ENCODE data around the gene CFAP92.
"Not testable (repeated sequence)": the region's sequence is repeated elsewhere in the genome, so short reads cannot be mapped to it uniquely, and the experiment has no call there.

Gene CFAP92

DNA sequence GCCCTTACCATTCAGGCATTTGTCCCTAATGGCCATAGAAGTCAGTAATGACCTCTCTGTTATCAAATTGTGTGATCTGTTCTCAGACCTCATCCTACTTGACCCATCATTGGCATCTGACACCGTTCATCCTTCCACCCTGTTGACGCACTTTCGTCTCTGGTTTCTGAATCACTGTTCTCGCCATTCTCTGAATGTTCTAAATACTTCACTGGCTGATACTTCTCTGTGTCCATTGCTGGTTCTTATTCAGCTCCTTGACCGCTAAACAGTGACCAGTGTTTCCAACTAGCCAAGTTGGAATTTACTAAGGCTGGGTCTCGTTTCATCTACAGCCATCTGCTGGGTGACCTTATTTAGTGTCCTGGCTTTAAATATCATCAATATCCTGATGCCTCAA lies 112.3 kb downstream of the CFAP92 start:
- Histone ChIP-seq H3K36me3 (ENCODE audit: control insufficient read depth, insufficient read depth, low read length) (peaks cover 4% of the 10 kb centered on the region), H3K4me1 (ENCODE audit: control insufficient read depth, insufficient read depth, low read length, poor library complexity, severe bottlenecking) (peaks cover 13% of the 10 kb centered on the region), H3K27me3 (replicated peaks; ENCODE audit: control insufficient read depth, insufficient read depth, low read length, poor library complexity, severe bottlenecking) (no peaks in the 10 kb centered on the region), H3K9me3 (ENCODE audit: control insufficient read depth, low read length) (no peaks in the 10 kb centered on the region), H3K27ac (ENCODE audit: insufficient read depth, low read length, poor library complexity, severe bottlenecking) (no peak overlapping the region), H3K4me3 (ENCODE audit: insufficient read depth, low read depth, low read length, poor library complexity, severe bottlenecking) (no peak overlapping the region)
- no peak for DNase-seq

DNA sequence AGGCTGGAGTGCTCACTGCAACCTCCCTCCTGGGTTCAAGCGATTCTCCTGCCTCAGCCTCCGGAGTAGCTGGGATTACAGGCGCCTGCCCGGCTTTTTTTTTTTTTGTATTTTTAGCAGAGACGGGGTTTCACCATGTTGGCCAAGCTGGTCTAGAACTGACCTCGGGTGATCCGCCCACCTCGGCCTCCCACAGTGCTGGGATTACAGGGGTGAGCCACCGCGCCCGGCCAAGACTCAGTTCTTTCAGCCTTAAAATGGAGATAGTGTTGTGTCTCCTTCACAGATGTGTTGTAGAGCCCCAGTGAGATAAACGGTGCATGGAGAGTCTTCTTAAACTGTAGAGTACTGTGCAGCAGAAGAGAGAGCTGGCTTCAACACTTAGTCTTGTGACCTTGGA lies 113.4 kb downstream of the CFAP92 start:
- H3K4me3 ChIP-seq (ENCODE audit: insufficient read depth, low read depth, low read length, poor library complexity, severe bottlenecking); DNase-seq; H3K27me3 ChIP-seq (replicated peaks; ENCODE audit: control insufficient read depth, insufficient read depth, low read length, poor library complexity, severe bottlenecking); H3K9me3 ChIP-seq (ENCODE audit: control insufficient read depth, low read length); H3K36me3 ChIP-seq (ENCODE audit: control insufficient read depth, insufficient read depth, low read length): not testable (repeated sequence)
- H3K27ac ChIP-seq (ENCODE audit: insufficient read depth, low read length, poor library complexity, severe bottlenecking), result peak overlapping the region; percentile 96
- H3K4me1 ChIP-seq (ENCODE audit: control insufficient read depth, insufficient read depth, low read length, poor library complexity, severe bottlenecking), result peaks cover 18% of the 10 kb centered on the region

DNA sequence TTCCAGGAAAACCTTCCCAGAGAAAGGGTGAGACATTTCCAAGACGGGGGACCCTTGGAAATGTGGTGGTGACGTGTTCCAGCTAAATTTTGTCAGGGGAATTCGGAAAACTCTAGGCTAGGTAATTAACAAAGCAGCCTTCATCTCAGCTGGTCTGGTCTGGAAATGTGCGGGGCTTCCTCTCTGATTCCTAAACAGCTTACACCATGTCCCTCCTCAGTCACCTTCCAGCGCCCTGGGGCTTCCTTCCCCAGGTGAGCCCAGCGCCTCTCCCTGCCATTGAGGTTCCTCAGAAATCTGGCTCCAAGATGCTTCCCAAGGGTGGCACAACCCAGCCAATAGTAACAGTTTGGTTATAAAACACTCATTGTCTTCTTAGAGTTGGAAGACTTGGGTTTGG lies 113.9 kb downstream of the CFAP92 start:
- peak overlapping the region; percentile 77 for H3K4me3 ChIP-seq (ENCODE audit: insufficient read depth, low read depth, low read length, poor library complexity, severe bottlenecking)
- H3K9me3 ChIP-seq (ENCODE audit: control insufficient read depth, low read length), result no peaks in the 10 kb centered on the region
- peak overlapping the region; percentile 96 for H3K27ac ChIP-seq (ENCODE audit: insufficient read depth, low read length, poor library complexity, severe bottlenecking)
- H3K4me1 ChIP-seq (ENCODE audit: control insufficient read depth, insufficient read depth, low read length, poor library complexity, severe bottlenecking), result peaks cover 22% of the 10 kb centered on the region
- no peak for DNase-seq
- no peaks in the 10 kb centered on the region for H3K36me3 ChIP-seq (ENCODE audit: control insufficient read depth, insufficient read depth, low read length)
- H3K27me3 ChIP-seq (replicated peaks; ENCODE audit: control insufficient read depth, insufficient read depth, low read length, poor library complexity, severe bottlenecking), result no peaks in the 10 kb centered on the region

DNA sequence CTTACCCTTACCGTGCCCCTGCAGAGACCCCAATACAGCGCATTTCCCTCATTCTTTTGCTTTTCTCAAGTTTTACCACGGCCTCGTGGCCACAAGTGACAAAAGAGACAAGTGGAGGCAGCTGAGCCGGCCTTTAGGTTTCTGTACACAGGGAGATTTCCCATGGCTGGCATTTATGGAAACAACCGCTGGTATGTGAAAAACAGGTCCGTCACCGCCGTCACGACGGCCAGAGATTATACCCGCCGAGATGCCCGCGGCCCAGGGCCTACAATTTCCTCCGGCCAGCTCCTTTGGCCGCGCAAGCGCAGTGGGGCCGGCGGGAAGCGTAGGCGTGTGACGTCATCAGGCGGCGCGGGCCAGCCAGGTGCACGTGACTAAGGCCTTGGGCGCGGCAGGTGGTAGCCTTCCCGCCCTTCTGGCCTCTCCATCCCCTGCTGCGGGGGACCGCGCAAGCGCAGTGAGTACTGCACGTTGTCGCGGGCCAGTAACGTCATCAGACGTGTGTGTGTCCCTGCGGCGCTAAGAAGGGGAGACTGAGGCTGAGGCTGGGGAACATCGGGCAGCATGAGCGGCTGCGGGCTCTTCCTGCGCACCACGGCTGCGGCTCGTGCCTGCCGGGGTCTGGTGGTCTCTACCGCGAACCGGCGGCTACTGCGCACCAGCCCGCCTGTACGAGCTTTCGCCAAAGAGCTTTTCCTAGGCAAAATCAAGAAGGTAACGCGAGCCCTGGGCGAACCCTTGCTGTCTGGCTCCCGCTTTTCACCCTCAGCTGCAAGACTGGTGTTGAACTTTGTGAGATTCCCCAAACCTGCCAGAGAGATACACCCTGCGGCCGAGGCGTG lies 114.5 kb downstream of the CFAP92 start, which contains the start of gene ACAD9:
TSS of gene ACAD9 (plus strand) at position 496 of the 845 bp plus-strand sequence. CDS start at position 568, 72 bp downstream.
- Histone ChIP-seq H3K4me3 (ENCODE audit: insufficient read depth, low read depth, low read length, poor library complexity, severe bottlenecking) (peak within 1 kb of the TSS; percentile 77), H3K27ac (ENCODE audit: insufficient read depth, low read length, poor library complexity, severe bottlenecking) (peak within 1 kb of the TSS; percentile 96), H3K9me3 (ENCODE audit: control insufficient read depth, low read length) (no peaks in the 10 kb centered on the region), H3K27me3 (replicated peaks; ENCODE audit: control insufficient read depth, insufficient read depth, low read length, poor library complexity, severe bottlenecking) (no peaks in the 10 kb centered on the region), H3K4me1 (ENCODE audit: control insufficient read depth, insufficient read depth, low read length, poor library complexity, severe bottlenecking) (peaks cover 22% of the 10 kb centered on the region), H3K36me3 (ENCODE audit: control insufficient read depth, insufficient read depth, low read length) (no peaks in the 10 kb centered on the region)
- peak; percentile 93 to 96 (median 96) for DNase-seq

DNA sequence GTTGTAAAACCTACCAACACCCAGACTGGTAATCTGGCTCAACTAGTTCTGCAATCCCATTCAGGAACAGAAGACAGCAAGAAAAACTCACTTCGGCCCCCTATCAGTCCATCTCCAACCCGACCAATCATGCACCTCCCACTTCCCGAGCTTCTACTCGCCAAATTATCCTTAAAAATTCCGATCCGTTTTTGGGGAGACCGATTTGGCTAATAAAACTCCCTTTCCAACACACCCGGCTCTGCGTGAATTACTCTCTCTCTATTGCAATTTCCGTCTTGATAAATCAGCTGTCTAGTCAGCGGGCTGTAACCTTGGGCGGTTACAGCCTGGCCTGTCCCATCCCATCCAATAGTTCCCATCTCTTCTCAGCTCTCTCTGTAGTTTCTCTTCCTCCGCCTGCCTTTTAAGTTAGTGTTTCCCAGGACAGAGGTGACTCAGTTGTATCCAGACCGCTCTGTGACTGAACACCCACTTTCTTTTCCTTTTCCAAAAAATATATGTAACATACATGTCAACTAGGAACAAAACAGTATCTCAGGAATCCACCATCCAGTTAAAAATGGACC lies 115.2 kb downstream of the CFAP92 start:
- DNase-seq, result peak in 1 of 3 donors; percentile 9
- H3K4me1 ChIP-seq (ENCODE audit: control insufficient read depth, insufficient read depth, low read length, poor library complexity, severe bottlenecking), result peaks cover 22% of the 10 kb centered on the region
- H3K9me3 ChIP-seq (ENCODE audit: control insufficient read depth, low read length), result no peaks in the 10 kb centered on the region

DNA sequence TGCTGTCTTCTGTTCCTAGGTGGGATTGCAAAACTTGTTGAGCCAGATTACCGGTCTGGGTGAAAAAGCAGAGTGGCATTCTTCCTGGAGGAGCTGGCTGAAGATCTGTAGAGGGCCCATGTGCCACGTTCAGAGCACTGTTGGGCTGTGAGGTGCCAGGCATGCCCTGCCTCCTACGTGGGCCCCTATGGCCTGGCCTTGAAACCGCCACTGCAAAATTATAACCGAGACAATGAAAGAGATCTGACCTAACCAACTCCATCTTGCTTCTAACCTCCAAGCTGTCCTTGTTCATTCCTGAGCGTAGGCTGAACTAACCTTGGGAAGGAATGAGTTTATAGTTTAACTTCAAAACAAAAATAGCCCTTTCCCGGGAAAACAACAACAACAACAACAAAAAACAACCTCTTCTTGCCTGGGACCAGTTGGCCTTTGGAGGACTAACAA lies 115.8 kb downstream of the CFAP92 start:
- H3K9me3 ChIP-seq (ENCODE audit: control insufficient read depth, low read length), result no peaks in the 10 kb centered on the region
- no peaks in the 10 kb centered on the region for H3K27me3 ChIP-seq (replicated peaks; ENCODE audit: control insufficient read depth, insufficient read depth, low read length, poor library complexity, severe bottlenecking)
- peak overlapping the region; percentile 77 for H3K4me3 ChIP-seq (ENCODE audit: insufficient read depth, low read depth, low read length, poor library complexity, severe bottlenecking)
- H3K27ac ChIP-seq (ENCODE audit: insufficient read depth, low read length, poor library complexity, severe bottlenecking), result peak overlapping the region; percentile 96
- no peak for DNase-seq
- H3K36me3 ChIP-seq (ENCODE audit: control insufficient read depth, insufficient read depth, low read length), result no peaks in the 10 kb centered on the region
- peaks cover 22% of the 10 kb centered on the region for H3K4me1 ChIP-seq (ENCODE audit: control insufficient read depth, insufficient read depth, low read length, poor library complexity, severe bottlenecking)

More for the DNA sequence above, 115.2 kb downstream of the CFAP92 start:
- Histone ChIP-seq H3K4me3 (ENCODE audit: insufficient read depth, low read depth, low read length, poor library complexity, severe bottlenecking) (peak overlapping the region; percentile 77), H3K27me3 (replicated peaks; ENCODE audit: control insufficient read depth, insufficient read depth, low read length, poor library complexity, severe bottlenecking) (no peaks in the 10 kb centered on the region), H3K36me3 (ENCODE audit: control insufficient read depth, insufficient read depth, low read length) (no peaks in the 10 kb centered on the region), H3K27ac (ENCODE audit: insufficient read depth, low read length, poor library complexity, severe bottlenecking) (peak overlapping the region; percentile 96)

DNA sequence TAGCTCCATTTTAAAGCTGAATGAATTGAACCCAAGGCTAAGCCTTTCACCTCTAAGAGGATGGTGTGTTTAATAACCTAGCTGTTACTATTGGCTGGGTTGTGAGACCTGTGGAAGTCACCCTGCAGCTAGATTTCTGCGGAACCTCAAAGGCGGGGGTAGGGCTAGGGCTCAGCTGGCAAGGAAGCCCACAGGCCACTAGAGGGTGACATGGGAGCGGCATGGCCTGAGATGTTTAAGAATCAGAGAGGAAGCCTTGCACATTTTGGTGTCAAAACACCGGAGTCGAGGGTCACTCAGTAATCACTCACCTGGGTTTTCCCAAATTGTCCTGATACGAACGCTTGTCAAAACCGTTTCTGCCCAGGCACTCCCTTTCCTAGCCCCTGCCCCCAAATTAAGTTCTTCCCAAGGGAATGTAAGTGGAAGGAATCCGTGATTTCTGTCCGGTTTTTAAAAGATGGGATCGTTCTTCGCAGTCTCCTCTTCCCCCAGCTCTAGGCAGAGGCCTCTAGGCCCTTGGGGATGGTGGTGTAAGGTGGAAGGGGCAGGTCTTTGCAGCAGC lies 118.2 kb downstream of the CFAP92 start:
- Histone ChIP-seq H3K27ac (ENCODE audit: insufficient read depth, low read length, poor library complexity, severe bottlenecking) (no peak overlapping the region), H3K9me3 (ENCODE audit: control insufficient read depth, low read length) (no peaks in the 10 kb centered on the region), H3K4me1 (ENCODE audit: control insufficient read depth, insufficient read depth, low read length, poor library complexity, severe bottlenecking) (peaks cover 22% of the 10 kb centered on the region), H3K4me3 (ENCODE audit: insufficient read depth, low read depth, low read length, poor library complexity, severe bottlenecking) (no peak overlapping the region), H3K36me3 (ENCODE audit: control insufficient read depth, insufficient read depth, low read length) (no peaks in the 10 kb centered on the region), H3K27me3 (replicated peaks; ENCODE audit: control insufficient read depth, insufficient read depth, low read length, poor library complexity, severe bottlenecking) (no peaks in the 10 kb centered on the region)
- peak in 2 of 3 donors; percentile 12 to 23 for DNase-seq

DNA sequence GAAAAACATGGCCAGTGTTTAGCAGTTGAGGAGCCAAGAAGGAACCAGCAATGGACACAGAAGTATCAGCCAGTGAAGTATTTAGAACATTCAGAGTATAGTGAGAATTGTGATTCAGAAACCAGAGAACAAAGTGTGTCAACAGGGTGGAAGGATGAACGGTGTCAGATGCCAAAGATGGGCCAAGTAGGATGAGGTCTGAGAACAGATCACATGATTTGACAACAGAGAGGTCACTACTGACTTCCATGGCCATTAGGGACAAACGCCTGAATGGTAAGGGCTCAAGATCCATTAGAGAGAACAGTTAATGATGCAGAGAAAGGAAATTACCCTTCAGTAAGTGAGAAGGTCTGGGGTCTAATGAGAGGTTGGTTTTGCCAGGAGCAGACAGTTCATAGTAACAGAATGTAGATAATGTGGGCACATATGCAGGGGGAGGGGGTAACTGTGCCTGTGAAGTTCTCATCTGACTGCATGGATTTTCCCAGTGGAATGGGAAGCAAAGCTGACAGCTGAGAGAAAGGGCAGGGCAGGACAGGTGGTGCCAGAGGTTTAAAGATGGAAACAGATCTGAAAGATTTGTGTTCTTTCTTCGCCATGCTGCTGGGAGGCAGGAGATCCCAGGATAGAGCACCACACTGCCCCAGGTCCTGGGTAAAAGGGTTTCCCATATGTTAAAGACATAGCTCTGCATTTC lies 119.2 kb downstream of the CFAP92 start:
- H3K27ac ChIP-seq (ENCODE audit: insufficient read depth, low read length, poor library complexity, severe bottlenecking), result no peak overlapping the region

DNA sequence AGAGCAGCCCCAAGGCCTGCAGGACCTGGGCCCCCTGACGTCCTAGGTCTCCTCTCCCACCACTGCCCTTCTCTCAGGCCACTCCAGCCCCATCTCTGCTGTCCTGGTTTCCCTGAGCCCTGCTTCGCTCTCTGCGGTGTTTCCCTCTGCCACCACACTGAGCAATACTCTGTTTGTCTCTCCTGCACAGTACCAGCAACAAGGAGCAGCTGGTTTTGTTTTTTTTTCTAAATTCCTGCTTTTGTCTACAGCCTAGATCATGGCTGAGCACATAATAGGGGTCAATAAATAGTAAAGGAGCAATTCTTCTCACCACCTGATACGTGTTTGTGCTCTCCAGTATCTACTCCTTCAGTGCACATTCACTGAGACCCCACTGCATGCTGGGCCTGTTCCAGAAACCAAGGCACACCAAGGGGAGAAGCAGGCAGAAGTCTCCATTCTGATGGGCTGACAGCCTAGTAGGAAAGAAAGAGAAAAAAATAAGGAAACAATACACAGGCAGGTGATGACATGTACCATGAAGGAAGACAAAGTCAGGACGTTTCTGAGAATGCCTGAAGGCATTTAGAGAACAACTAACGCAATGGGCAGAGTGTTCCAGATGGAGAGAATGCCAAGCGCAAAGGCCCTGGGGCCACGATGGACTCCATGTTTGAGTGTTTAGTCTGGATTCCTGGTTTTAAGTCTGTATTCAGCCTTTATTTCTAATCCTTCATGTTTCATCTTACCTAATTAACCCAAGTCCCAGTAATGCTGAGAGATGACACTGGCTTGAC lies 120.4 kb downstream of the CFAP92 start:
- DNase-seq, result no peak
- no peaks in the 10 kb centered on the region for H3K9me3 ChIP-seq (ENCODE audit: control insufficient read depth, low read length)
- H3K4me1 ChIP-seq (ENCODE audit: control insufficient read depth, insufficient read depth, low read length, poor library complexity, severe bottlenecking), result peaks cover 17% of the 10 kb centered on the region
- no peaks in the 10 kb centered on the region for H3K36me3 ChIP-seq (ENCODE audit: control insufficient read depth, insufficient read depth, low read length)
- no peak overlapping the region for H3K4me3 ChIP-seq (ENCODE audit: insufficient read depth, low read depth, low read length, poor library complexity, severe bottlenecking)
- H3K27ac ChIP-seq (ENCODE audit: insufficient read depth, low read length, poor library complexity, severe bottlenecking), result no peak overlapping the region
- H3K27me3 ChIP-seq (replicated peaks; ENCODE audit: control insufficient read depth, insufficient read depth, low read length, poor library complexity, severe bottlenecking), result no peaks in the 10 kb centered on the region

More for the DNA sequence above, 119.2 kb downstream of the CFAP92 start:
- Histone ChIP-seq H3K27me3 (replicated peaks; ENCODE audit: control insufficient read depth, insufficient read depth, low read length, poor library complexity, severe bottlenecking) (no peaks in the 10 kb centered on the region), H3K9me3 (ENCODE audit: control insufficient read depth, low read length) (no peaks in the 10 kb centered on the region), H3K4me1 (ENCODE audit: control insufficient read depth, insufficient read depth, low read length, poor library complexity, severe bottlenecking) (peaks cover 22% of the 10 kb centered on the region), H3K4me3 (ENCODE audit: insufficient read depth, low read depth, low read length, poor library complexity, severe bottlenecking) (no peak overlapping the region), H3K36me3 (ENCODE audit: control insufficient read depth, insufficient read depth, low read length) (no peaks in the 10 kb centered on the region)
- DNase-seq, result no peak
